Measurements from ENCODE around the gene TCF7L2. TPM values are rescaled to one million over a fixed set of nuclear protein-coding genes. Genes with fewer than 3 reads are reported as not detected.

Gene TCF7L2
- total and polyA plus RNA-seq, 2 donors (not counting 1 experiment from before 2014, with no cell fraction given), result 3.4 to 5.0 TPM

DNA sequence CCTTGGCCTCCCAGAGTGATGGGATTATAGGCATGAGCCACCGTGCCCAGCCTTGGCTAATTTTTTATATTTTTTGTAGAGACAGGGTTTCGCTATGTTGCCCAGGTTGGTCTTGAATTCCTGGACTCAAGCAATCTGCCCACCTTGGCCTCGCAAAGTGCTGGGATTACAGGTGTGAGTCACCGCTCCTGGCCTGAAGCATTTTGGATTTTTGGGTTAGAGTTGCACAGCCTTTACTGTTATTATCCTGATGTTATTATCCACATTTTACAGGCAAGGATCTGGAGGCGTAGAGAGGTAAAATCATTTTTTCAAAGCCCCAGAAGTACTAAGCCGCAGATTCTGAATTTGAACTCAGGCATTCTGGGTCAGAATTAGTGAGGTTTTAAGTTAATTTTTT is 75.4 kb downstream of the TCF7L2 start:
- Histone ChIP-seq H3K4me1 (ENCODE audit: control insufficient read depth, extremely low read depth, insufficient read depth, low read length) (peaks cover 12% of the 10 kb centered on the region), H3K4me2 (ENCODE audit: extremely low read depth, insufficient read depth, low read length) (no peak overlapping the region)
- DNase-seq (ENCODE audit: low read depth in 2 of 2), result no peak

DNA sequence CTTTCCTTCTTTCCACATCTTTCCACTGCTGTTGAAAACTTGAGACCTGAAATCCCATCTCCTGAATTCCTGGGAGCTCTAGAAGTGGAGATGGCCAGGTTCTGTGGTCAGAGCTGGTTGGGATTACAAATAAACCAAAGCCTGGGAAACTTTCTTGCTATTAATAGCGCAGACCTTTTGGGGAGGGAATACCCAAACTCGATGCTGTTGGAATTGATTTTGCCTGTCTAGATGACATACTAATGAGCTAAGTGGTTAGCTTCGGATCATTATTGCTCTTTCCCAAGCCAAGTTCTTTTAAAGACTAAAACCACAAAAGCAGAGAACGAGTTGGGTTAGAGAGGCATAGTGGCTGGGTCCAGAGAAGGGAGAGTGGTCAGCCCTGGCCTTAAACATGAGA is 76.6 kb downstream of the TCF7L2 start:
- Histone ChIP-seq H3K4me2 (ENCODE audit: extremely low read depth, insufficient read depth, low read length) (peak overlapping the region; percentile 18), H3K27me3 (ENCODE audit: control insufficient read depth, insufficient read depth, low read length) (no peaks in the 10 kb centered on the region), H3K79me2 (ENCODE audit: control insufficient read depth, insufficient read depth, low read length) (peaks cover 13% of the 10 kb centered on the region), H3K4me1 (ENCODE audit: control insufficient read depth, extremely low read depth, insufficient read depth, low read length) (peaks cover 12% of the 10 kb centered on the region), H3K9me3 (ENCODE audit: control insufficient read depth, insufficient read depth, low read depth, low read length) (no peaks in the 10 kb centered on the region), H3K27ac (ENCODE audit: insufficient read depth, low read length) (no peak overlapping the region), H2AFZ (ENCODE audit: low read length) (no peak overlapping the region), H3K36me3 (ENCODE audit: control insufficient read depth, insufficient read depth, low read length) (no peaks in the 10 kb centered on the region), H4K20me1 (ENCODE audit: control insufficient read depth, extremely low read depth, insufficient read depth, low read length) (no peaks in the 10 kb centered on the region), H3K9ac (ENCODE audit: insufficient read depth, low read length) (no peak overlapping the region), H3K4me3 (replicated peaks in 1 of 4; ENCODE audit: control extremely low read depth in 1 of 4, insufficient read depth in 1 of 4, low read depth in 3 of 4, low read length in 4 of 4) (no peak overlapping the region)
- peak; percentile 80 to 97 for DNase-seq (ENCODE audit: low read depth in 2 of 2)
- no peak for TF ChIP-seq EZH2 (IDR thresholded peaks at IDR 0.05; ENCODE audit: low read length, missing control alignments)
- TF ChIP-seq, protein P1, sequence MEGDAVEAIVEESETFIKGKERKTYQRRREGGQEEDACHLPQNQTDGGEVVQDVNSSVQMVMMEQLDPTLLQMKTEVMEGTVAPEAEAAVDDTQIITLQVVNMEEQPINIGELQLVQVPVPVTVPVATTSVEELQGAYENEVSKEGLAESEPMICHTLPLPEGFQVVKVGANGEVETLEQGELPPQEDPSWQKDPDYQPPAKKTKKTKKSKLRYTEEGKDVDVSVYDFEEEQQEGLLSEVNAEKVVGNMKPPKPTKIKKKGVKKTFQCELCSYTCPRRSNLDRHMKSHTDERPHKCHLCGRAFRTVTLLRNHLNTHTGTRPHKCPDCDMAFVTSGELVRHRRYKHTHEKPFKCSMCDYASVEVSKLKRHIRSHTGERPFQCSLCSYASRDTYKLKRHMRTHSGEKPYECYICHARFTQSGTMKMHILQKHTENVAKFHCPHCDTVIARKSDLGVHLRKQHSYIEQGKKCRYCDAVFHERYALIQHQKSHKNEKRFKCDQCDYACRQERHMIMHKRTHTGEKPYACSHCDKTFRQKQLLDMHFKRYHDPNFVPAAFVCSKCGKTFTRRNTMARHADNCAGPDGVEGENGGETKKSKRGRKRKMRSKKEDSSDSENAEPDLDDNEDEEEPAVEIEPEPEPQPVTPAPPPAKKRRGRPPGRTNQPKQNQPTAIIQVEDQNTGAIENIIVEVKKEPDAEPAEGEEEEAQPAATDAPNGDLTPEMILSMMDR (conservative IDR thresholded peaks at IDR 0.05 in 1 of 2, IDR thresholded peaks at IDR 0.05 in 1 of 2; ENCODE audit: low read depth in 1 of 2, low read length in 2 of 2), result no peak

More for the DNA sequence above, 75.4 kb downstream of the TCF7L2 start:
- H4K20me1 ChIP-seq (ENCODE audit: control insufficient read depth, extremely low read depth, insufficient read depth, low read length), result no peaks in the 10 kb centered on the region
- no peak overlapping the region for H3K4me3 ChIP-seq (replicated peaks in 1 of 4; ENCODE audit: control extremely low read depth in 1 of 4, insufficient read depth in 1 of 4, low read depth in 3 of 4, low read length in 4 of 4)
- H3K27me3 ChIP-seq (ENCODE audit: control insufficient read depth, insufficient read depth, low read length), result no peaks in the 10 kb centered on the region
- no peaks in the 10 kb centered on the region for H3K9me3 ChIP-seq (ENCODE audit: control insufficient read depth, insufficient read depth, low read depth, low read length)
- H3K27ac ChIP-seq (ENCODE audit: insufficient read depth, low read length), result no peak overlapping the region
- TF ChIP-seq, protein P1 (conservative IDR thresholded peaks at IDR 0.05 in 1 of 2, IDR thresholded peaks at IDR 0.05 in 1 of 2; ENCODE audit: low read depth in 1 of 2, low read length in 2 of 2), result no peak
- TF ChIP-seq EZH2 (IDR thresholded peaks at IDR 0.05; ENCODE audit: low read length, missing control alignments), result no peak
- no peak overlapping the region for H2AFZ ChIP-seq (ENCODE audit: low read length)
- no peaks in the 10 kb centered on the region for H3K36me3 ChIP-seq (ENCODE audit: control insufficient read depth, insufficient read depth, low read length)
- peaks cover 11% of the 10 kb centered on the region for H3K79me2 ChIP-seq (ENCODE audit: control insufficient read depth, insufficient read depth, low read length)
- no peak overlapping the region for H3K9ac ChIP-seq (ENCODE audit: insufficient read depth, low read length)

- Histone ChIP-seq H3K36me3 (ENCODE audit: control insufficient read depth, insufficient read depth, low read length) (no peaks in the 10 kb centered on the region), H3K4me2 (ENCODE audit: extremely low read depth, insufficient read depth, low read length) (peak overlapping the region; percentile 28), H3K27me3 (ENCODE audit: control insufficient read depth, insufficient read depth, low read length) (no peaks in the 10 kb centered on the region), H3K79me2 (ENCODE audit: control insufficient read depth, insufficient read depth, low read length) (peaks cover 13% of the 10 kb centered on the region), H4K20me1 (ENCODE audit: control insufficient read depth, extremely low read depth, insufficient read depth, low read length) (no peaks in the 10 kb centered on the region), H3K4me3 (replicated peaks in 1 of 4; ENCODE audit: control extremely low read depth in 1 of 4, insufficient read depth in 1 of 4, low read depth in 3 of 4, low read length in 4 of 4) (no peak overlapping the region), H3K9me3 (ENCODE audit: control insufficient read depth, insufficient read depth, low read depth, low read length) (no peaks in the 10 kb centered on the region), H3K27ac (ENCODE audit: insufficient read depth, low read length) (no peak overlapping the region), H3K9ac (ENCODE audit: insufficient read depth, low read length) (no peak overlapping the region), H3K4me1 (ENCODE audit: control insufficient read depth, extremely low read depth, insufficient read depth, low read length) (peaks cover 12% of the 10 kb centered on the region), H2AFZ (ENCODE audit: low read length) (no peak overlapping the region)
- TF ChIP-seq, protein P1 (conservative IDR thresholded peaks at IDR 0.05 in 1 of 2, IDR thresholded peaks at IDR 0.05 in 1 of 2; ENCODE audit: low read depth in 1 of 2, low read length in 2 of 2), result no peak
- TF ChIP-seq EZH2 (IDR thresholded peaks at IDR 0.05; ENCODE audit: low read length, missing control alignments), result no peak
- no peak for DNase-seq (ENCODE audit: low read depth in 2 of 2)
Measured at GRCh38 chr10:113027230-113027573, 77.2 kb downstream of the TCF7L2 start.
